EL (cell line): ENCODE measurements around the gene FAM216B.
"Not testable (repeated sequence)": the region's sequence is repeated elsewhere in the genome, so short reads cannot be mapped to it uniquely, and the experiment has no call there.

Source experiments
- DNase-seq: peaks from one replicate; pipeline ENCODE4 v3.0.0-alpha.2; 2016

FAM216B gene

GRCh38 chr13:42781352-42781751, at the start of gene FAM216B:
FAM216B (plus strand) TSS chr13:42781584; CDS start chr13:42784068, 2,484 bp downstream.
- DNase-seq = no peak

- DNase-seq = no peak
Observed at GRCh38 chr13:42732073-42732472, 49.3 kb upstream of the FAM216B start.

- DNase-seq = no peak
Observed at GRCh38 chr13:42733046-42733445, 48.3 kb upstream of the FAM216B start.

- DNase-seq = no peak
Observed at GRCh38 chr13:42735010-42735409, 46.4 kb upstream of the FAM216B start.

- no peak for DNase-seq
Observed at GRCh38 chr13:42740753-42741152, 40.6 kb upstream of the FAM216B start.

- no peak for DNase-seq
Observed at GRCh38 chr13:42741914-42742313, 39.5 kb upstream of the FAM216B start.

GRCh38 chr13:42745655-42746054, 35.7 kb upstream of the FAM216B start:
- peak; percentile 11 for DNase-seq

GRCh38 chr13:42746866-42747265, 34.5 kb upstream of the FAM216B start:
- DNase-seq = peak; percentile 34

GRCh38 chr13:42747399-42747873, 33.9 kb upstream of the FAM216B start:
- DNase-seq = peak; percentile 94

- DNase-seq = no peak
Observed at GRCh38 chr13:42750794-42751193, 30.6 kb upstream of the FAM216B start.

- no peak for DNase-seq
Observed at GRCh38 chr13:42751693-42752092, 29.7 kb upstream of the FAM216B start.

- DNase-seq = no peak
Observed at GRCh38 chr13:42752731-42753130, 28.7 kb upstream of the FAM216B start.

- DNase-seq = no peak
Observed at GRCh38 chr13:42753697-42754096, 27.7 kb upstream of the FAM216B start.

GRCh38 chr13:42754801-42755510, 26.4 kb upstream of the FAM216B start:
- DNase-seq = no peak

- no peak for DNase-seq
Observed at GRCh38 chr13:42757678-42758420, 23.5 kb upstream of the FAM216B start.

GRCh38 chr13:42758515-42758914, 22.9 kb upstream of the FAM216B start:
- no peak for DNase-seq

GRCh38 chr13:42760951-42761350, 20.4 kb upstream of the FAM216B start:
- no peak for DNase-seq

- peak; percentile 35 for DNase-seq
Observed at GRCh38 chr13:42762251-42762650, 19.1 kb upstream of the FAM216B start.

- DNase-seq = peak; percentile 83
Observed at GRCh38 chr13:42762917-42763316, 18.5 kb upstream of the FAM216B start.

GRCh38 chr13:42766016-42766415, 15.4 kb upstream of the FAM216B start:
- no peak for DNase-seq

GRCh38 chr13:42769650-42770049, 11.7 kb upstream of the FAM216B start:
- no peak for DNase-seq

GRCh38 chr13:42776558-42776957, 4.8 kb upstream of the FAM216B start:
- not testable (repeated sequence) for DNase-seq

- no peak for DNase-seq
Observed at GRCh38 chr13:42777467-42777866, 3.9 kb upstream of the FAM216B start.

- DNase-seq = no peak
Observed at GRCh38 chr13:42780044-42780443, 1.3 kb upstream of the FAM216B start.
